ENCODE measurements around the gene LOXHD1. TPM values are rescaled to one million over a fixed set of nuclear protein-coding genes. Genes with fewer than 3 reads are reported as not detected.

LOXHD1 gene
- total RNA-seq, 3 donors from 2014 or later (not counting 1 experiment from before 2014, with no cell fraction given): 0.11 to 0.48 (median 0.14) TPM

DNA sequence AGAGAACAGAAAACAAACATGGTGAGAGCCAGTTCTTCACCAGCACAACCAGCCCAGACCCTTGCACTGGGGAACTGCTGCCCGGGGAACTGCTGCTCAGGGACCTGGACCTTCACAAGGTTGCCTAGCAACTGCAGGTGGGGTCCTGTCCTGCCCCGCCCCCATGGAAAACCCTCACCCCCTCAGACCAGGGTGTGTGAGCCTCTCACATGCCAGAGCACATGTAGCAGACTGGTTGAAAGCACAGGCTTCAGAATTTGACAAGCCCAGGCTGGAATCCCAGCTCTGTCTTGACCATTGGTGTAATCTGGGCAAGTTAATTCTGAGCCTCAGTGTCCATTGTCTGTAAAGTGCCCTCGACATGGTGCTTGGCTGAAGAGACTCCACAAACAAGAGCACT, 118.6 kb downstream of the LOXHD1 start:
- no peak overlapping the region for H3K4me3 Mint-ChIP-seq

DNA sequence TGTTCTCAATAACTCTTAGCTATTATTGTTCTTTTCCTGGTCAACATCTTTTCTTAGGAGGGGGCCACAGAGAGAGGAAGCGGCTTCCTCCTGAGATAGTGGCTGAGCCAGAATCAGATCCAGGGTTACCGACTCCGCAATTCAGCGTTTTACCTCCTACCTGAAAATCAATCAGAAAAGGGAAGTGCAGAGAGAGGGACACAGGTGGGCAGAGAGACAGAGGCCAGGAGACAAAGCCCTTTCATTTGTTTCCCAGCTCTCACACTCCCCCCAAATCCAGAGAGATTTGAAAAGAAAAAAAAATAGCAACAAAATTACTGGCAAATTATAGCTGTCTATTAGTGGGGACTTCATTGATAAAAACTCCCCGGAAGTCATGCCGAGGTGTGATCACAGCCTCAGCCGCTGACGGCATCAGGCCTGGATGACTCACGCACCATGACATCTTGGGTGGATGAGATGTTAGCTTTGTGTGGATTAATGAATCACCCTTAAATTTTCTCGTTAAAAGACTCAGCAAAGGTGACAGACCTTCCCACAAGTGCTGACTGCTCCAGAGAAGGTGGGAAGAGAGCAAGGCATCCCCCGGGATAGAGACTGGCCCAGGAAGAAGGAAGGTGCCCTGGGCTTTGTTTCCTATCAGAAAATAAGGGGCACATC, 120.7 kb downstream of the LOXHD1 start:
- H3K27ac Mint-ChIP-seq: no peak overlapping the region
- H3K36me3 Mint-ChIP-seq: no peaks in the 10 kb centered on the region
- 82% methylated on average over 7 of the region's 11 CpGs for WGBS (ENCODE audit: insufficient coverage)
- H3K4me1 ChIP-seq (ENCODE audit: control insufficient read depth, insufficient read depth, low read length): no peaks in the 10 kb centered on the region
- intact Hi-C loops (cut with micrococcal nuclease): no loop called here
- H3K4me1 Mint-ChIP-seq: no peaks in the 10 kb centered on the region
- H3K4me3 Mint-ChIP-seq: no peak overlapping the region
- H3K4me3 ChIP-seq (ENCODE audit: low read length): no peak overlapping the region
- DNase-seq: peak in 1 of 2 donors; percentile 41
- H3K9me3 ChIP-seq (ENCODE audit: control insufficient read depth, insufficient read depth, low read length): no peaks in the 10 kb centered on the region
- TF ChIP-seq, protein P1, sequence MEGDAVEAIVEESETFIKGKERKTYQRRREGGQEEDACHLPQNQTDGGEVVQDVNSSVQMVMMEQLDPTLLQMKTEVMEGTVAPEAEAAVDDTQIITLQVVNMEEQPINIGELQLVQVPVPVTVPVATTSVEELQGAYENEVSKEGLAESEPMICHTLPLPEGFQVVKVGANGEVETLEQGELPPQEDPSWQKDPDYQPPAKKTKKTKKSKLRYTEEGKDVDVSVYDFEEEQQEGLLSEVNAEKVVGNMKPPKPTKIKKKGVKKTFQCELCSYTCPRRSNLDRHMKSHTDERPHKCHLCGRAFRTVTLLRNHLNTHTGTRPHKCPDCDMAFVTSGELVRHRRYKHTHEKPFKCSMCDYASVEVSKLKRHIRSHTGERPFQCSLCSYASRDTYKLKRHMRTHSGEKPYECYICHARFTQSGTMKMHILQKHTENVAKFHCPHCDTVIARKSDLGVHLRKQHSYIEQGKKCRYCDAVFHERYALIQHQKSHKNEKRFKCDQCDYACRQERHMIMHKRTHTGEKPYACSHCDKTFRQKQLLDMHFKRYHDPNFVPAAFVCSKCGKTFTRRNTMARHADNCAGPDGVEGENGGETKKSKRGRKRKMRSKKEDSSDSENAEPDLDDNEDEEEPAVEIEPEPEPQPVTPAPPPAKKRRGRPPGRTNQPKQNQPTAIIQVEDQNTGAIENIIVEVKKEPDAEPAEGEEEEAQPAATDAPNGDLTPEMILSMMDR (IDR thresholded peaks at IDR 0.05): no peak
- H3K36me3 ChIP-seq (ENCODE audit: control insufficient read depth, insufficient read depth, low read length): no peaks in the 10 kb centered on the region
- H3K9me3 Mint-ChIP-seq: no peaks in the 10 kb centered on the region
- peaks cover 7 to 12% of the 10 kb centered on the region in 2 donors for H3K27me3 Mint-ChIP-seq (ENCODE audit: low read depth in 2 of 2)
- no peak overlapping the region for H3K27ac ChIP-seq (ENCODE audit: low read length)
- no peaks in the 10 kb centered on the region for H3K27me3 ChIP-seq (ENCODE audit: control insufficient read depth, insufficient read depth, low read length)
- ATAC-seq: peak; percentile 35 to 64 (median 40)

More for the DNA sequence above, 118.6 kb downstream of the LOXHD1 start:
- Histone ChIP-seq H3K9me3 (ENCODE audit: control insufficient read depth, insufficient read depth, low read length) (no peaks in the 10 kb centered on the region), H3K27me3 (ENCODE audit: control insufficient read depth, insufficient read depth, low read length) (no peaks in the 10 kb centered on the region), H3K4me1 (ENCODE audit: control insufficient read depth, insufficient read depth, low read length) (no peaks in the 10 kb centered on the region), H3K27ac (ENCODE audit: low read length) (no peak overlapping the region), H3K36me3 (ENCODE audit: control insufficient read depth, insufficient read depth, low read length) (no peaks in the 10 kb centered on the region), H3K4me3 (ENCODE audit: low read length) (no peak overlapping the region)
- H3K9me3 Mint-ChIP-seq: no peaks in the 10 kb centered on the region
- H3K27ac Mint-ChIP-seq: no peak overlapping the region
- no peaks in the 10 kb centered on the region for H3K36me3 Mint-ChIP-seq
- DNase-seq (no peak), ATAC-seq (no peak)
- WGBS (ENCODE audit: insufficient coverage): 52% methylated on average over 3 of the region's 3 CpGs
- intact Hi-C loops (cut with micrococcal nuclease): no loop called here
- peaks cover 6 to 7% of the 10 kb centered on the region in 2 donors for H3K27me3 Mint-ChIP-seq (ENCODE audit: low read depth in 2 of 2)
- TF ChIP-seq, protein P1 (IDR thresholded peaks at IDR 0.05): no peak
- H3K4me1 Mint-ChIP-seq: no peaks in the 10 kb centered on the region

DNA sequence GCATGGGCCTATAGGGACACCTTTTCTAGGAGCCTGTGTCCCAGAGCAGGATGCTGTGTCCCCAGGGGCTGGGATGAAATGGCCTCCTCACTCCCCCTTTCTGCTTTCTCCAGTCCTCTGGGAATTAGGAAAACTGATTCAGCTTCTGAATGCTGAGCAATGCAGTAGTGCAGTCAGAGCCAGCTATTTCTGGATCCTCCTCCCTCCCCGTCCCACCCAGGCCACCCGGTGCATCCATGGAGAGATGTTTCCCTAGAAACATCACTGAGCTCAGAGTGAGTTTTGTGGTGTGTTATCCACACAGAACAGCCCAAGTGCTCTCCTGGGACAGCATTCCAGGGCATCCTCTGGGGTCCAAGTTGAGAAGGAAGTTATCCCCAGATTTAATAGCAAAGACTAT, 125.5 kb downstream of the LOXHD1 start:
- DNase-seq (no peak), ATAC-seq (no peak)
- Histone ChIP-seq H3K27ac (ENCODE audit: low read length) (no peak overlapping the region), H3K27me3 (ENCODE audit: control insufficient read depth, insufficient read depth, low read length) (no peaks in the 10 kb centered on the region), H3K4me1 (ENCODE audit: control insufficient read depth, insufficient read depth, low read length) (no peaks in the 10 kb centered on the region), H3K9me3 (ENCODE audit: control insufficient read depth, insufficient read depth, low read length) (no peaks in the 10 kb centered on the region), H3K36me3 (ENCODE audit: control insufficient read depth, insufficient read depth, low read length) (no peaks in the 10 kb centered on the region), H3K4me3 (ENCODE audit: low read length) (no peak overlapping the region)
- 92% methylated on average over 2 of the region's 2 CpGs for WGBS (ENCODE audit: insufficient coverage)
- TF ChIP-seq, protein P1 (IDR thresholded peaks at IDR 0.05): no peak
- Mint-ChIP-seq H3K36me3 (no peaks in the 10 kb centered on the region), H3K4me3 (no peak overlapping the region), H3K27ac (no peak overlapping the region), H3K27me3 (ENCODE audit: low read depth in 2 of 2) (peaks cover 7 to 9% of the 10 kb centered on the region in 2 donors), H3K4me1 (no peaks in the 10 kb centered on the region), H3K9me3 (no peaks in the 10 kb centered on the region)
- intact Hi-C loops (cut with micrococcal nuclease): no loop called here

DNA sequence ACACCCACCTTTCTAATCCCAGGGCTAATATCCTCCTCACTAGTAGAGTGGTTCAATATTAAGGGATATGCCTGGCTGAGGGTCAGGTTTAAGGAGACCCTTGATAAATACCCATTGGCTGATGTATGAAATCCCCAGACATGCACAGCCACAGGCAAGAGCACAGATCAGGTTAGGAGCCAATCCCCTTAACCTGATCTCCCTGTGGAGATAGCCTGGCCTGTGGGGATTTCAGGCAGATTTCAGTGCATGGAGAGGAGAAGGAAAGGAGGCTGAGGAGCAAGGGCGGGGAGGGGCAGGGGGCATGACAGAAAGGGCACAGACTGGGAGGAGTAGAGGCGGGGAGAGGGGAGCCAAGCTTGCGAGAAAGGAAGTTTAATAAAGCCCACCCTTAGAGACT, 129.0 kb downstream of the LOXHD1 start:
- Histone ChIP-seq H3K4me1 (ENCODE audit: control insufficient read depth, insufficient read depth, low read length) (no peaks in the 10 kb centered on the region), H3K27me3 (ENCODE audit: control insufficient read depth, insufficient read depth, low read length) (no peaks in the 10 kb centered on the region), H3K27ac (ENCODE audit: low read length) (no peak overlapping the region), H3K36me3 (ENCODE audit: control insufficient read depth, insufficient read depth, low read length) (no peaks in the 10 kb centered on the region), H3K4me3 (ENCODE audit: low read length) (no peak overlapping the region), H3K9me3 (ENCODE audit: control insufficient read depth, insufficient read depth, low read length) (no peaks in the 10 kb centered on the region)
- DNase-seq (no peak), ATAC-seq (no peak)
- Mint-ChIP-seq H3K9me3 (no peaks in the 10 kb centered on the region), H3K4me3 (no peak overlapping the region), H3K27me3 (ENCODE audit: low read depth in 2 of 2) (peaks cover 9 to 16% of the 10 kb centered on the region in 2 donors), H3K27ac (no peak overlapping the region), H3K4me1 (no peaks in the 10 kb centered on the region), H3K36me3 (no peaks in the 10 kb centered on the region)
- intact Hi-C loops (cut with micrococcal nuclease): no loop called here
- TF ChIP-seq, protein P1 (IDR thresholded peaks at IDR 0.05): no peak
- 80% methylated on average over 3 of the region's 3 CpGs for WGBS (ENCODE audit: insufficient coverage)
